MCF 10A (cell line): ENCODE measurements around the gene PPP2R5E. TPM values are rescaled to one million over a fixed set of nuclear protein-coding genes. Genes with fewer than 3 reads are reported as not detected.

Experiments
- BruUV-seq: library from RNA; stranded (reverse); fragments of 400-500 nt; replicated peaks from 2 replicates; lab custom pipeline; 2021; lab: Mats Ljungman, UMichigan
- CTCF ChIA-PET: fragments of 300-600 bp; sonication (Branson Sonifier 250); formaldehyde crosslinking; extraction: SDS; loops from one replicate; lab custom pipeline; 2021; ENCODE audit warnings: antibody characterized with exemption, inconsistent platforms; lab: Yijun Ruan, JAX
- POLR2A ChIA-PET: fragments of 300-600, 350-650 bp; sonication (Branson Sonifier 250); formaldehyde crosslinking; extraction: SDS; loops from one replicate; lab custom pipeline; 2020; ENCODE audit warnings: antibody characterized with exemption, inconsistent platforms; lab: Yijun Ruan, JAX
- DNase-seq: peaks from one replicate; pipeline ENCODE4 v3.0.0-alpha.2; 2018; ENCODE audit not compliant: unreplicated experiment
- H3K27ac Mint-ChIP-seq: one replicate; pipeline ENCODE4 v1.8.0; 2022; ENCODE audit warnings: mild to moderate bottlenecking, low read depth, mixed read lengths; ENCODE audit not compliant: unreplicated experiment
- H3K27me3 Mint-ChIP-seq: one replicate; pipeline ENCODE4 v1.8.0; 2022; ENCODE audit warnings: mixed read lengths; ENCODE audit not compliant: insufficient read depth, unreplicated experiment
- H3K36me3 Mint-ChIP-seq: one replicate; pipeline ENCODE4 v1.8.0; 2022; ENCODE audit warnings: mild to moderate bottlenecking, moderate library complexity, mixed read lengths; ENCODE audit not compliant: insufficient read depth, unreplicated experiment
- H3K4me1 Mint-ChIP-seq: one replicate; pipeline ENCODE4 v1.8.0; 2022; ENCODE audit warnings: mixed read lengths; ENCODE audit not compliant: insufficient read depth, unreplicated experiment
- H3K4me3 Mint-ChIP-seq: one replicate; pipeline ENCODE4 v1.8.0; 2022; ENCODE audit warnings: mild to moderate bottlenecking, moderate library complexity, mixed read lengths; ENCODE audit not compliant: unreplicated experiment
- H3K9me3 Mint-ChIP-seq: one replicate; pipeline ENCODE4 v1.8.0; 2022; ENCODE audit warnings: mixed read lengths; ENCODE audit not compliant: unreplicated experiment
- CTCF ChIP-seq: fragments of 200-600 bp; IDR thresholded peaks from one replicate; pipeline ENCODE4 v1.8.0; 2022; ENCODE audit warnings: antibody characterized with exemption, mild to moderate bottlenecking; ENCODE audit not compliant: unreplicated experiment
- intact Hi-C: fragments of 100-400 bp; cut with micrococcal nuclease; formaldehyde crosslinking; loops from 2 replicates; pipeline ENCODE4 v1.14.1; 2022
- total RNA-seq: library from RNA; stranded (reverse); gene quantifications from 2 replicates; pipeline ENCODE4 v1.2.3, GENCODE V29; 2022

Gene PPP2R5E
- total RNA-seq, 1 experiment from 2014 or later: 49.7 TPM

GRCh38 chr14:63483315-63483714, 59.9 kb downstream of the PPP2R5E start:
- peaks cover 13% of the 10 kb centered on the region for H3K4me1 Mint-ChIP-seq
- BruUV-seq: no TSS peak
- ChIA-PET POLR2A (interaction anchor here (0.7 to 1.7 kb wide), 3 partner anchors 12 to 45 kb away, joined by 3 to 5 read pairs (median 4); no protein-coding TSS in a partner anchor), CTCF (no interaction called here)
- intact Hi-C loops: no loop called here
- no peaks in the 10 kb centered on the region for H3K9me3 Mint-ChIP-seq
- peak overlapping the region; percentile 49 for H3K27ac Mint-ChIP-seq
- no peak for TF ChIP-seq CTCF
- H3K27me3 Mint-ChIP-seq: no peaks in the 10 kb centered on the region
- no peak for DNase-seq
- no peak overlapping the region for H3K4me3 Mint-ChIP-seq
- H3K36me3 Mint-ChIP-seq: peaks cover 14% of the 10 kb centered on the region

GRCh38 chr14:63480599-63480998, 62.6 kb downstream of the PPP2R5E start:
- no TSS peak for BruUV-seq
- no peak for TF ChIP-seq CTCF
- peaks cover 4% of the 10 kb centered on the region for H3K36me3 Mint-ChIP-seq
- POLR2A ChIA-PET: no interaction called here
- intact Hi-C loops: no loop called here
- H3K27ac Mint-ChIP-seq: no peak overlapping the region
- no peaks in the 10 kb centered on the region for H3K9me3 Mint-ChIP-seq
- no peak overlapping the region for H3K4me3 Mint-ChIP-seq
- no peaks in the 10 kb centered on the region for H3K27me3 Mint-ChIP-seq
- H3K4me1 Mint-ChIP-seq: peaks cover 20% of the 10 kb centered on the region
- no peak for DNase-seq
- CTCF ChIA-PET: interaction anchor here (0.7 kb wide), 1 partner anchor 758 kb away, joined by 3 read pairs; no protein-coding TSS in a partner anchor

- Mint-ChIP-seq H3K36me3 (peaks cover 3% of the 10 kb centered on the region), H3K4me3 (no peak overlapping the region), H3K4me1 (peaks cover 12% of the 10 kb centered on the region), H3K9me3 (no peaks in the 10 kb centered on the region), H3K27ac (no peak overlapping the region), H3K27me3 (no peaks in the 10 kb centered on the region)
- intact Hi-C loops: no loop called here
- no peak for TF ChIP-seq CTCF
- BruUV-seq: no TSS peak
- ChIA-PET CTCF (interaction anchor here (0.8 kb wide), 1 partner anchor 10 kb away, joined by 3 read pairs; no protein-coding TSS in a partner anchor), POLR2A (interaction anchor here (0.7 to 1.4 kb wide), 2 partner anchors 8 to 10 kb away, joined by 3 read pairs; no protein-coding TSS in a partner anchor)
- no peak for DNase-seq
These were observed 64.7 kb downstream of the PPP2R5E start for GRCh38 chr14:63478437-63478852.

GRCh38 chr14:63478010-63478409, 65.2 kb downstream of the PPP2R5E start:
- intact Hi-C loops: no loop called here
- CTCF ChIA-PET: interaction anchor here (0.8 kb wide), 1 partner anchor 10 kb away, joined by 3 read pairs; no protein-coding TSS in a partner anchor

More at GRCh38 chr14:63478010-63478409, 65.2 kb downstream of the PPP2R5E start:
- DNase-seq: no peak
- no peaks in the 10 kb centered on the region for H3K9me3 Mint-ChIP-seq
- H3K27me3 Mint-ChIP-seq: no peaks in the 10 kb centered on the region
- no peak overlapping the region for H3K4me3 Mint-ChIP-seq
- POLR2A ChIA-PET: interaction anchor here (0.7 to 1.4 kb wide), 3 partner anchors 9 to 163 kb away, joined by 3 to 4 read pairs (median 3); partner anchors contain the start of gene WDR89
- no peaks in the 10 kb centered on the region for H3K36me3 Mint-ChIP-seq
- peaks cover 7% of the 10 kb centered on the region for H3K4me1 Mint-ChIP-seq
- no peak for TF ChIP-seq CTCF
- no TSS peak for BruUV-seq
- H3K27ac Mint-ChIP-seq: no peak overlapping the region
